Measurements from ENCODE around the gene PDE11A.

PDE11A gene

GRCh38 chr2:177611310-177611886, 461.2 kb downstream of the PDE11A start:
- DNase-seq (ENCODE audit: insufficient read length, low spot score) (no peak), FAIRE-seq (no peak)

- FAIRE-seq (no peak), DNase-seq (ENCODE audit: insufficient read length, low spot score) (no peak)
These were observed 461.8 kb downstream of the PDE11A start for GRCh38 chr2:177610813-177611212.

GRCh38 chr2:177606636-177607035, 465.9 kb downstream of the PDE11A start:
- DNase-seq (ENCODE audit: insufficient read length, low spot score) (no peak), FAIRE-seq (no peak)

- DNase-seq (ENCODE audit: insufficient read length, low spot score) (peak; percentile 62), FAIRE-seq (peak; percentile 9)
These were observed 468.1 kb downstream of the PDE11A start for GRCh38 chr2:177604271-177605065.

GRCh38 chr2:177603768-177604167, 468.8 kb downstream of the PDE11A start:
- DNase-seq (ENCODE audit: insufficient read length, low spot score) (no peak), FAIRE-seq (no peak)

GRCh38 chr2:177603181-177603580, 469.4 kb downstream of the PDE11A start:
- no peak for FAIRE-seq
- no peak for DNase-seq (ENCODE audit: insufficient read length, low spot score)

- no peak for FAIRE-seq
- DNase-seq (ENCODE audit: insufficient read length, low spot score): no peak
These were observed 469.9 kb downstream of the PDE11A start for GRCh38 chr2:177602611-177603164.

GRCh38 chr2:177600917-177601316, 471.7 kb downstream of the PDE11A start:
- FAIRE-seq (no peak), DNase-seq (ENCODE audit: insufficient read length, low spot score) (no peak)

- DNase-seq (ENCODE audit: insufficient read length, low spot score) (no peak), FAIRE-seq (no peak)
These were observed 472.6 kb downstream of the PDE11A start for GRCh38 chr2:177599956-177600355.

GRCh38 chr2:177599139-177599688, 473.4 kb downstream of the PDE11A start:
- FAIRE-seq (no peak), DNase-seq (ENCODE audit: insufficient read length, low spot score) (no peak)

- DNase-seq (ENCODE audit: insufficient read length, low spot score): no peak
- no peak for FAIRE-seq
These were observed 474.0 kb downstream of the PDE11A start for GRCh38 chr2:177598326-177599138.

- FAIRE-seq: no peak
- no peak for DNase-seq (ENCODE audit: insufficient read length, low spot score)
These were observed 474.8 kb downstream of the PDE11A start for GRCh38 chr2:177597759-177598158.

GRCh38 chr2:177596866-177597265, 475.7 kb downstream of the PDE11A start:
- DNase-seq (ENCODE audit: insufficient read length, low spot score): no peak
- FAIRE-seq: no peak

- no peak for DNase-seq (ENCODE audit: insufficient read length, low spot score)
- no peak for FAIRE-seq
These were observed 477.3 kb downstream of the PDE11A start for GRCh38 chr2:177595126-177595845.

- no peak for FAIRE-seq
These were observed 479.2 kb downstream of the PDE11A start for GRCh38 chr2:177593402-177593801.

GRCh38 chr2:177592945-177593344, 479.6 kb downstream of the PDE11A start:
- DNase-seq (ENCODE audit: insufficient read length, low spot score) (no peak), FAIRE-seq (no peak)

More at GRCh38 chr2:177593402-177593801, 479.2 kb downstream of the PDE11A start:
- no peak for DNase-seq (ENCODE audit: insufficient read length, low spot score)

GRCh38 chr2:177592397-177592796, 480.2 kb downstream of the PDE11A start:
- DNase-seq (ENCODE audit: insufficient read length, low spot score): no peak
- no peak for FAIRE-seq

GRCh38 chr2:177589186-177589585, 483.4 kb downstream of the PDE11A start:
- DNase-seq (ENCODE audit: insufficient read length, low spot score): no peak
- FAIRE-seq: no peak

GRCh38 chr2:177588671-177589070, 483.9 kb downstream of the PDE11A start:
- no peak for DNase-seq (ENCODE audit: insufficient read length, low spot score)
- no peak for FAIRE-seq

GRCh38 chr2:177587371-177587770, 485.2 kb downstream of the PDE11A start:
- DNase-seq (ENCODE audit: insufficient read length, low spot score) (no peak), FAIRE-seq (no peak)

Data from HTR-8/SVneo (cell line).